GM23338 (cell line): ENCODE results near the gene THADA. TPM values are rescaled to one million over a fixed set of nuclear protein-coding genes. Genes with fewer than 3 reads are reported as not detected.

ENCODE experiments used
- ATAC-seq: fragments of 200-7000 bp; cut with Tn5 transposase; 3 replicates; pipeline ENCODE4 v1.9.1; 2020
- DNase-seq: peaks from one replicate; pipeline ENCODE4 v3.0.0-alpha.2; 2015; ENCODE audit warnings: low spot score
- H2AFZ ChIP-seq: fragments of 200-600 bp; sonication (generic); 2 replicates; pipeline ENCODE4 v1.8.0; 2016; ENCODE audit warnings: antibody characterized with exemption, mild to moderate bottlenecking, moderate library complexity
- H3F3A ChIP-seq: fragments of 200-600 bp; sonication (generic); replicated peaks from 2 replicates; pipeline ENCODE4 v1.8.0; 2017; ENCODE audit warnings: antibody characterized with exemption, mixed run types, low read depth
- H3K27ac ChIP-seq: fragments of 200-600 bp; sonication (generic); 2 replicates; pipeline ENCODE4 v1.6.1; 2016; ENCODE audit warnings: low read depth
- H3K27me3 ChIP-seq: fragments of 200-600 bp; sonication (generic); 2 replicates; pipeline ENCODE4 v1.8.0; 2016; ENCODE audit warnings: mild to moderate bottlenecking, mixed run types, moderate library complexity; ENCODE audit not compliant: insufficient read depth
- H3K36me3 ChIP-seq: fragments of 200-600 bp; sonication (generic); 2 replicates; pipeline ENCODE4 v1.8.0; 2016; ENCODE audit warnings: mild to moderate bottlenecking; ENCODE audit not compliant: insufficient read depth
- H3K4me1 ChIP-seq: fragments of 200-600 bp; sonication (generic); 2 replicates; pipeline ENCODE4 v1.8.0; 2016; ENCODE audit warnings: mild to moderate bottlenecking, moderate library complexity; ENCODE audit not compliant: insufficient read depth
- H3K4me2 ChIP-seq: fragments of 200-600 bp; sonication (generic); 2 replicates; pipeline ENCODE4 v1.7.1; 2017; ENCODE audit warnings: mixed run types
- H3K4me3 ChIP-seq: fragments of 200-600 bp; sonication (generic); 2 replicates; pipeline ENCODE4 v1.6.1; 2016; ENCODE audit warnings: mixed run types
- H3K79me2 ChIP-seq: fragments of 200-600 bp; sonication (generic); replicated peaks from 2 replicates; pipeline ENCODE4 v1.8.0; 2017; ENCODE audit warnings: mild to moderate bottlenecking; ENCODE audit not compliant: insufficient read depth
- H3K9me2 ChIP-seq: fragments of 200-600 bp; sonication (generic); 2 replicates; pipeline ENCODE4 v1.8.0; 2017; ENCODE audit not compliant: insufficient read depth
- H4K20me1 ChIP-seq: fragments of 200-600 bp; sonication (generic); replicated peaks from 2 replicates; pipeline ENCODE4 v1.8.0; 2017; ENCODE audit warnings: mild to moderate bottlenecking; ENCODE audit not compliant: insufficient read depth
- H3K27ac Mint-ChIP-seq: 2 replicates; pipeline ENCODE4 v1.8.0; 2020; ENCODE audit warnings: inconsistent platforms, mild to moderate bottlenecking, moderate library complexity, mixed read lengths
- H3K27me3 Mint-ChIP-seq: 3 replicates; pipeline ENCODE4 v1.8.0; 2022; ENCODE audit warnings: low read depth, mild to moderate bottlenecking, moderate library complexity, mixed read lengths, inconsistent platforms; ENCODE audit not compliant: insufficient read depth, poor library complexity
- H3K36me3 Mint-ChIP-seq: 3 replicates; pipeline ENCODE4 v1.8.0; 2021; ENCODE audit warnings: low read depth, mild to moderate bottlenecking, inconsistent platforms, moderate library complexity, mixed read lengths
- H3K4me1 Mint-ChIP-seq: 3 replicates; pipeline ENCODE4 v1.8.0; 2020; ENCODE audit warnings: mild to moderate bottlenecking, inconsistent platforms, mixed read lengths
- H3K4me3 Mint-ChIP-seq: 3 replicates; pipeline ENCODE4 v1.8.0; 2021; ENCODE audit warnings: moderate library complexity, mild to moderate bottlenecking, inconsistent platforms, mixed read lengths
- H3K9me3 Mint-ChIP-seq: 3 replicates; pipeline ENCODE4 v1.8.0; 2020; ENCODE audit warnings: moderate library complexity, mild to moderate bottlenecking, inconsistent platforms, mixed read lengths
- CREB1 ChIP-seq: fragments of 250-450 bp; sonication (Bioruptor Pico); IDR thresholded peaks from 2 replicates; pipeline ENCODE4 v1.5.0; 2020; ENCODE audit warnings: low read depth, mild to moderate bottlenecking, moderate library complexity
- CTCF ChIP-seq, 2 experiments: fragments of 200-600 bp in 1 of 2; sonication (generic) in 1 of 2; conservative IDR thresholded peaks; 2 replicates each; pipeline versions ENCODE4 v1.5.1 to v1.6.1; 2016 to 2017; ENCODE audit warnings: antibody characterized with exemption in 2 of 2, low read depth in 2 of 2, mild to moderate bottlenecking in 2 of 2, moderate library complexity in 1 of 2
- ETS1 ChIP-seq: IDR thresholded peaks from 2 replicates; pipeline ENCODE4 v1.6.1; 2016; ENCODE audit warnings: antibody characterized with exemption
- EZH2 ChIP-seq: fragments of 200-600 bp; sonication (generic); IDR thresholded peaks from one replicate; pipeline ENCODE4 v1.8.0; 2017; ENCODE audit warnings: antibody characterized with exemption, mild to moderate bottlenecking, low read depth; ENCODE audit not compliant: unreplicated experiment
- EZH2phosphoT487 ChIP-seq: fragments of 200-600 bp; sonication (generic); IDR thresholded peaks from one replicate; pipeline ENCODE4 v1.8.1; 2018; ENCODE audit warnings: antibody characterized with exemption; ENCODE audit not compliant: unreplicated experiment
- JUNB ChIP-seq: IDR thresholded peaks from one replicate; pipeline ENCODE4 v1.6.1; 2016; ENCODE audit warnings: antibody characterized with exemption; ENCODE audit not compliant: unreplicated experiment
- NANOG ChIP-seq: IDR thresholded peaks from 2 replicates; pipeline ENCODE4 v1.6.1; 2016; ENCODE audit warnings: antibody characterized with exemption, borderline replicate concordance
- POLR2AphosphoS5 ChIP-seq: IDR thresholded peaks from 2 replicates; pipeline ENCODE4 v1.6.1; 2016; ENCODE audit warnings: antibody characterized with exemption, low read depth
- REST ChIP-seq: IDR thresholded peaks from one replicate; pipeline ENCODE4 v1.6.1; 2018; ENCODE audit warnings: antibody characterized with exemption; ENCODE audit not compliant: unreplicated experiment
- STAT1 ChIP-seq: IDR thresholded peaks from one replicate; pipeline ENCODE4 v1.6.1; 2016; ENCODE audit warnings: antibody characterized with exemption; ENCODE audit not compliant: unreplicated experiment
- ZNF114 ChIP-seq: fragments of 250-450 bp; sonication (Bioruptor Pico); IDR thresholded peaks from 2 replicates; pipeline ENCODE4 v1.5.0; 2020; ENCODE audit warnings: mild to moderate bottlenecking, moderate library complexity
- ZNF331 ChIP-seq: fragments of 250-450 bp; sonication (Bioruptor Pico); IDR thresholded peaks from 2 replicates; pipeline ENCODE4 v1.5.0; 2020; ENCODE audit warnings: low read depth, mild to moderate bottlenecking, moderate library complexity
- ZNF462 ChIP-seq: fragments of 250-450 bp; sonication (Bioruptor Pico); IDR thresholded peaks from 2 replicates; pipeline ENCODE4 v1.5.0; 2020; ENCODE audit warnings: mild to moderate bottlenecking, moderate library complexity
- polyA plus RNA-seq: library from polyadenylated mRNA; unstranded; fragments of >200 nt; fragmentation: Nextera tagmentation; extraction: Ambion mirVana; gene quantifications from 2 replicates; pipeline ENCODE4 v1.2.1, GENCODE V29; 2016
- total RNA-seq: library from RNA; depleted of rRNA; stranded (reverse); fragments of >200 nt; shearing (Covaris generic); gene quantifications from 2 replicates; pipeline ENCODE4 v1.2.3, GENCODE V29; 2014

The THADA gene
- total and polyA plus RNA-seq, 2 experiments from 2014 or later = 17.0 to 30.7 TPM

DNA sequence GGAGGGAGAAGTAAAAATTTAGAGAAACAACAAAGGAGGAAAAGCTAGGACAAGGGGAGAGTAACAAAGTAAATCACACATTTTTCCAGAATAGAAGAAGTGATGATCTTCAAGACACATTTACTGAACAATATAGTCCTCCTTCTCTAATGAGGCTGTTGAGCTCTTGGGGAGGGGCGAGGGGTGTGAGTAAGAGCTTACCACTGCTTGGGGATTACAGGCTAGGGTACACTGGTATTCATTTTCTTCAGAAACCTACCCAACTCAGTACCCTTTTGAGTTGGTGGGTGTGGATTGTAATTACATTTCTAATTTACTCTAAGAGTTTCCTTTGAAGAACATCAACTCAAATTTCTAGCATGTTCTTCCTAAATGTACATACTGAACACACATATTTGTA is 211.7 kb downstream of the THADA start:
- no peaks in the 10 kb centered on the region for H3K27me3 ChIP-seq
- DNase-seq = no peak
- Mint-ChIP-seq H3K4me1 (no peaks in the 10 kb centered on the region), H3K9me3 (no peaks in the 10 kb centered on the region), H3K27ac (no peak overlapping the region), H3K27me3 (peaks cover 5% of the 10 kb centered on the region), H3K36me3 (no peaks in the 10 kb centered on the region), H3K4me3 (no peak overlapping the region)
- H3K4me1 ChIP-seq = no peaks in the 10 kb centered on the region
- no peaks in the 10 kb centered on the region for H3K36me3 ChIP-seq
- H3K9me2 ChIP-seq = no peaks in the 10 kb centered on the region
- no peaks in the 10 kb centered on the region for H4K20me1 ChIP-seq
- no peak for TF ChIP-seq ZNF462 (CRISPR knock-in tag)
- TF ChIP-seq EZH2 = no peak
- no peak for TF ChIP-seq ZNF114 (CRISPR knock-in tag)
- TF ChIP-seq CREB1 = no peak
- no peak for TF ChIP-seq POLR2AphosphoS5
- TF ChIP-seq EZH2phosphoT487 = no peak
- no peak for TF ChIP-seq JUNB
- TF ChIP-seq NANOG = no peak
- TF ChIP-seq CTCF (conservative IDR thresholded peaks at IDR 0.05; ENCODE audit: low read depth in 2 of 2) = no peak
- no peak for TF ChIP-seq ETS1
- no peak for TF ChIP-seq STAT1
- no peak for TF ChIP-seq REST
- no peak for TF ChIP-seq ZNF331 (CRISPR knock-in tag)
- no peaks in the 10 kb centered on the region for H3K79me2 ChIP-seq
- no peaks in the 10 kb centered on the region for H3F3A ChIP-seq
- no peak overlapping the region for H3K27ac ChIP-seq
- no peak overlapping the region for H3K4me2 ChIP-seq
- ATAC-seq = no peak
- no peak overlapping the region for H3K4me3 ChIP-seq
- H2AFZ ChIP-seq = no peak overlapping the region
